H1 (cell line): ENCODE results near the gene TMEM187. TPM values are rescaled to one million over a fixed set of nuclear protein-coding genes. Genes with fewer than 3 reads are reported as not detected.

Source experiments
- TEAD4 ChIP-seq: IDR thresholded peaks from 2 replicates; pipeline ENCODE4 v1.6.1; 2012; ENCODE audit warnings: low read depth, low read length, inconsistent platforms, mixed read lengths
- YY1 ChIP-seq: IDR thresholded peaks from 2 replicates; pipeline ENCODE4 v1.6.1; 2011; ENCODE audit warnings: low read depth, mild to moderate bottlenecking, low read length
- polyA plus RNA-seq, 7 experiments: library from polyadenylated mRNA; depleted of rRNA in 3 of 7; stranded (reverse) in 5 of 7; unstranded in 2 of 7; fragments of >200 nt in 5 of 7; fragments of 200-250 nt in 2 of 7; gene quantifications; 1 replicate in 5 of 7; 2 replicates in 1 of 7; 4 replicates in 1 of 7; pipeline versions ENCODE4 v1.2.1 to v1.2.3, GENCODE V29; 2011 to 2013; ENCODE audit warnings: missing spikeins in 2 of 7, mixed read lengths in 2 of 7
- total RNA-seq: library from RNA; stranded (reverse); fragmentation: NEBNext Ultra II Directional; extraction: Animal tissue kit (Norgen Biotek cat#: 25700); gene quantifications from 2 replicates; pipeline ENCODE4 v1.2.1, GENCODE V29; 2021

The TMEM187 gene
- total and polyA plus RNA-seq, 2 of the 8 experiments (the other 6 are each of a cell fraction or from before 2014, with no cell fraction given) = 5.0 to 14.5 TPM

DNA sequence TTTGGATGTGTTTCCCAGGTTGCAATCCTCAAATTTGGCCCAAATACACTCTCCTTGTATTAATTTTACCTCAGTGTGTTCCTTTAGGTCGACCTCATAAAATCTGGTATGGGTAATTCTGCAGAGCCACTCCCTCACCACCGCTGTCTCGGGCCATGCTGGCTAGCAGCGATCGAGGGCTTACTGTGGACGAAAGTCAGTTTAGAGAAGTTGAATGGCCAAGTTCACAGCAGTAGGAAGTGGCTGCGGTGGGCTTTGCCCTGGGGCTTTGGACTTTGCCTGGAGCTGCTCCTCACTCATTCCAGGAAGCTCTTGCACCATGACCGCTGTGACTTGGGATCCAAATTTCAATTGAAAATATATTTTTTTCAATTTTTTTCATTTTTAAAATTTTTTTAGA lies 19.6 kb downstream of the TMEM187 start (continued):
- TF ChIP-seq TEAD4 (no peak), YY1 (no peak)
- TF ChIP-seq, all 59 proteins: peak for 0
